CD4-positive, alpha-beta T cell (primary cell): ENCODE results near the gene ABCD3. TPM values are rescaled to one million over a fixed set of nuclear protein-coding genes. Genes with fewer than 3 reads are reported as not detected.

ENCODE experiments used
- ATAC-seq: fragments of 200-7000 bp; cut with Tn5 transposase; one replicate; pipeline ENCODE4 v1.10.0; 2022; ENCODE audit warnings: mild to moderate bottlenecking; ENCODE audit not compliant: poor library complexity
- CTCF ChIA-PET: fragments of 350-600 bp; sonication (Branson Sonifier 250); formaldehyde crosslinking; loops from one replicate; lab custom pipeline; 2021; ENCODE audit warnings: antibody characterized with exemption, inconsistent platforms; lab: Charles Lee
- POLR2A ChIA-PET: fragments of 350-600 bp; sonication (Branson Sonifier 250); formaldehyde crosslinking; loops from one replicate; lab custom pipeline; 2021; ENCODE audit warnings: antibody characterized with exemption, inconsistent platforms; lab: Charles Lee
- DNase-seq, 14 experiments: peaks; one replicate each; pipeline ENCODE4 v3.0.0-alpha.2; 2013 to 2020; ENCODE audit warnings: mixed read lengths in 2 of 14
- H3K27ac ChIP-seq, 2 donors: one replicate each; pipeline versions ENCODE4 v1.5.1 to v1.7.0; 2013; ENCODE audit warnings: low read length in 2 of 2, low read depth in 1 of 2, mild to moderate bottlenecking in 1 of 2
- H3K27me3 ChIP-seq, 2 experiments: 1 replicate in 1 of 2; 2 replicates in 1 of 2; pipeline versions ENCODE4 v1.6.1 to v1.7.0; 2013; ENCODE audit warnings: low read length in 2 of 2, control low read depth in 1 of 2, mild to moderate bottlenecking in 1 of 2, moderate library complexity in 1 of 2; ENCODE audit not compliant: insufficient read depth in 2 of 2, control insufficient read depth in 1 of 2
- H3K36me3 ChIP-seq: one replicate; pipeline ENCODE4 v1.6.1; 2013; ENCODE audit warnings: low read length, control low read depth; ENCODE audit not compliant: insufficient read depth
- H3K4me1 ChIP-seq: one replicate; pipeline ENCODE4 v1.6.1; 2013; ENCODE audit warnings: low read length, control low read depth; ENCODE audit not compliant: insufficient read depth
- H3K4me3 ChIP-seq: one replicate; pipeline ENCODE4 v1.5.1; 2013; ENCODE audit warnings: mild to moderate bottlenecking, low read length, moderate library complexity
- H3K9me3 ChIP-seq, 2 experiments: 1 replicate in 1 of 2; 2 replicates in 1 of 2; pipeline versions ENCODE4 v1.6.1 to v1.7.0; 2013; ENCODE audit warnings: low read length in 2 of 2, mild to moderate bottlenecking in 2 of 2, control low read depth in 1 of 2, moderate library complexity in 1 of 2; ENCODE audit not compliant: control insufficient read depth in 1 of 2, insufficient read depth in 1 of 2
- H3K27ac Mint-ChIP-seq: one replicate; pipeline ENCODE4 v1.8.0; 2020; ENCODE audit warnings: mixed read lengths
- H3K27me3 Mint-ChIP-seq: one replicate; pipeline ENCODE4 v1.8.0; 2021; ENCODE audit warnings: mixed read lengths
- H3K36me3 Mint-ChIP-seq: one replicate; pipeline ENCODE4 v1.8.0; 2021; ENCODE audit warnings: low read depth, mixed read lengths
- H3K4me1 Mint-ChIP-seq: one replicate; pipeline ENCODE4 v1.8.0; 2021; ENCODE audit warnings: low read depth, mixed read lengths
- H3K4me3 Mint-ChIP-seq: one replicate; pipeline ENCODE4 v1.8.0; 2020; ENCODE audit warnings: mild to moderate bottlenecking, mixed read lengths
- H3K9me3 Mint-ChIP-seq: one replicate; pipeline ENCODE4 v1.8.0; 2020; ENCODE audit warnings: mixed read lengths
- CTCF ChIP-seq: fragments of 200-600 bp; IDR thresholded peaks from one replicate; pipeline ENCODE4 v1.8.0; 2022; ENCODE audit warnings: antibody characterized with exemption, mild to moderate bottlenecking
- intact Hi-C, 2 experiments: fragments of 100-400 bp; cut with DNase I in 1 of 2; cut with micrococcal nuclease in 1 of 2; formaldehyde crosslinking; loops; one replicate each; pipeline versions ENCODE4 v1.15.1 to v1.9.0; 2023 to 2025; cut with DNase I, micrococcal nuclease
- total RNA-seq, 174 experiments: library from RNA in 2 of 174; stranded (reverse) in 2 of 174; gene quantifications; one replicate each; pipeline ENCODE4 v1.2.3 and lab custom pipeline; 2021 to 2026

The ABCD3 gene
- total RNA-seq, 2 experiments from 2014 or later = 13.0 to 13.5 TPM

GRCh38 chr1:94394247-94394646 lies 23.9 kb upstream of the ABCD3 start:
- no peaks in the 10 kb centered on the region for H3K36me3 Mint-ChIP-seq
- Histone ChIP-seq H3K4me1 (no peaks in the 10 kb centered on the region), H3K4me3 (no peak overlapping the region), H3K9me3 (peaks cover 0 to 3% of the 10 kb centered on the region in 2 experiments), H3K36me3 (no peaks in the 10 kb centered on the region), H3K27me3 (no peaks in the 10 kb centered on the region), H3K27ac (no peak overlapping the region)
- TF ChIP-seq CTCF = no peak
- DNase-seq (no peak), ATAC-seq (no peak)
- ChIA-PET POLR2A (no interaction called here), CTCF (no interaction called here)
- H3K4me3 Mint-ChIP-seq = no peak overlapping the region
- H3K4me1 Mint-ChIP-seq = no peaks in the 10 kb centered on the region
- intact Hi-C loops = no loop called here
- H3K27ac Mint-ChIP-seq = no peak overlapping the region
- H3K9me3 Mint-ChIP-seq = no peaks in the 10 kb centered on the region
- no peaks in the 10 kb centered on the region for H3K27me3 Mint-ChIP-seq

GRCh38 chr1:94395231-94395630 lies 23.0 kb upstream of the ABCD3 start:
- no peaks in the 10 kb centered on the region for H3K36me3 ChIP-seq
- Mint-ChIP-seq H3K36me3 (no peaks in the 10 kb centered on the region), H3K4me3 (no peak overlapping the region), H3K9me3 (no peaks in the 10 kb centered on the region), H3K4me1 (no peaks in the 10 kb centered on the region), H3K27ac (no peak overlapping the region), H3K27me3 (no peaks in the 10 kb centered on the region)
- DNase-seq (no peak), ATAC-seq (no peak)
- H3K4me1 ChIP-seq = no peaks in the 10 kb centered on the region
- no peak overlapping the region for H3K27ac ChIP-seq
- TF ChIP-seq CTCF = no peak
- no peak overlapping the region for H3K4me3 ChIP-seq
- H3K9me3 ChIP-seq = peaks cover 0 to 2% of the 10 kb centered on the region in 2 experiments
- POLR2A ChIA-PET = interaction anchor here (0.8 kb wide), 1 partner anchor 59 kb away, joined by 3 read pairs; no protein-coding TSS in a partner anchor
- intact Hi-C loops = no loop called here
- CTCF ChIA-PET = no interaction called here
- H3K27me3 ChIP-seq = no peaks in the 10 kb centered on the region

GRCh38 chr1:94395748-94396309 lies 22.4 kb upstream of the ABCD3 start:
- H3K27ac ChIP-seq = no peak overlapping the region
- CTCF ChIA-PET = no interaction called here

More at GRCh38 chr1:94395748-94396309, 22.4 kb upstream of the ABCD3 start:
- no peak for ATAC-seq
- H3K27ac Mint-ChIP-seq = no peak overlapping the region
- DNase-seq = no peak
- Histone ChIP-seq H3K4me3 (no peak overlapping the region), H3K36me3 (no peaks in the 10 kb centered on the region), H3K9me3 (no peaks in the 10 kb centered on the region), H3K4me1 (no peaks in the 10 kb centered on the region), H3K27me3 (peaks cover 0 to 5% of the 10 kb centered on the region in 2 experiments)
- intact Hi-C loops = no loop called here
- no peaks in the 10 kb centered on the region for H3K4me1 Mint-ChIP-seq
- TF ChIP-seq CTCF = no peak
- no peaks in the 10 kb centered on the region for H3K27me3 Mint-ChIP-seq
- POLR2A ChIA-PET = interaction anchor here (0.8 kb wide), 1 partner anchor 59 kb away, joined by 3 read pairs; no protein-coding TSS in a partner anchor
- H3K4me3 Mint-ChIP-seq = no peak overlapping the region
- no peaks in the 10 kb centered on the region for H3K36me3 Mint-ChIP-seq
- no peaks in the 10 kb centered on the region for H3K9me3 Mint-ChIP-seq
